ENCODE measurements around the gene RAP1GAP. TPM values are rescaled to one million over a fixed set of nuclear protein-coding genes. Genes with fewer than 3 reads are reported as not detected.
A peak's percentile ranks its signal among the peaks of the same experiment; 100 is the strongest.

The RAP1GAP gene
- total RNA-seq, 2 donors from 2014 or later, result 0.45 to 6.0 TPM

DNA sequence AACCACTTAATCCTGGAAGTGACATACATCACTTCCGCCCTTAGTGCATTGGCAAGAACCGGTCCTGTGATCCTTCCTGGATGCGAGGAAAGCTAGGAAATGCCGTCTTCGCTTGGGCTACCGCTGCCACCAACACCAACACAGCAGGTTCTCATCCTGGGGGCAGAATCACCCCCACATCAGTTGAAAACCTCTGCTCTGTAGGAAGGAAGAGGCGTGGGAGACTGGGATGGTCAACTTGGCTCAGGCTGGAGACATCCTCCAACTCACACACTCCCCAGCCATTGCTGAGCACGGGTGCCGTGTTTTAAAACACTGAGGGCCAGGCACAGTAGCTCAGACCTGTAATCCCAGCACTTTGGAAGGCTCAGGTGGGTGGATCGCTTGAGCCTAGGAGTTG, 85.1 kb downstream of the RAP1GAP start:
- H3K27me3 Mint-ChIP-seq, result peaks cover 23% of the 10 kb centered on the region
- H3K9me3 Mint-ChIP-seq, result no peaks in the 10 kb centered on the region
- H3K36me3 Mint-ChIP-seq (ENCODE audit: low read depth), result no peaks in the 10 kb centered on the region
- no peak overlapping the region for H3K4me3 Mint-ChIP-seq
- ATAC-seq (replicated peaks), result no peak
- H3K4me1 Mint-ChIP-seq, result no peaks in the 10 kb centered on the region
- no peak overlapping the region for H3K27ac Mint-ChIP-seq

DNA sequence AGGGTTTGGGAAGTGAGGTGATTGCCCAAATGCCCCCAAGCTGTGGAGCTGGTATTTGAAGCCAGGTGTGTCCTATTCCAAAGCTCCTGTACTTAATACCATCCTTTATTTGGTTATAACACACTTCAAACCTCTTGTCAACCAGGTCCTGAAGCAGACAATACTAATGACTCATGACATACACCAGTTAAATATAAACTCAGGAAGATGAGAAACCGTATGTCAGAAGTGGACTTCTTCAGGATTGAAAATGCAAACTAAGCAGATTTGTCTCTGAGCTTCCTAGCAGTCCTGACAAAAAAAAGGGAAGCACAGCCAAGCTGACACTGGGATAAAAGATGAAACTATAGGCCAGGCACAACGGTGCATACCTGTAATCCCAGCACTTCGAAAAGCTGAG, 89.4 kb downstream of the RAP1GAP start:
- Mint-ChIP-seq H3K4me3 (no peak overlapping the region), H3K27ac (no peak overlapping the region), H3K27me3 (peaks cover 16% of the 10 kb centered on the region), H3K4me1 (no peaks in the 10 kb centered on the region), H3K9me3 (no peaks in the 10 kb centered on the region), H3K36me3 (ENCODE audit: low read depth) (no peaks in the 10 kb centered on the region)
- no peak for ATAC-seq (replicated peaks)

DNA sequence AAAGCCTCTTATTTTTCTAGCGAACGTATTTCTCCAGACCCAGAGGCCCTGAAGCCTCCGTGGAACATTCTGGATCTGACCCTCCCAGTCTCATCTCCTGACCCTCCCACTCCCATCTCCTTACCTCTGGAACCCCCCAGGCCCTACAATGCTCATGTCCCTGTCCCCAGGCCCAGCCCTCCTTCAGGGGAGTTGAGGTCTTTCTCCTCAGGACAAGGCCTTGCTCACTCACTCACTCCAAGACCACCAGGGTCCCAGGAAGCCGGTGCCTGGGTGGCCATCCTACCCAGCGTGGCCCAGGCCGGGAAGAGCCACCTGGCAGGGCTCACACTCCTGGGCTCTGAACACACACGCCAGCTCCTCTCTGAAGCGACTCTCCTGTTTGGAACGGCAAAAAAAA, 91.2 kb downstream of the RAP1GAP start:
- no peak for ATAC-seq (replicated peaks)
- H3K27ac Mint-ChIP-seq, result no peak overlapping the region
- H3K4me1 Mint-ChIP-seq, result no peaks in the 10 kb centered on the region
- no peak overlapping the region for H3K4me3 Mint-ChIP-seq
- no peaks in the 10 kb centered on the region for H3K36me3 Mint-ChIP-seq (ENCODE audit: low read depth)
- H3K9me3 Mint-ChIP-seq, result no peaks in the 10 kb centered on the region
- H3K27me3 Mint-ChIP-seq, result peaks cover 24% of the 10 kb centered on the region

DNA sequence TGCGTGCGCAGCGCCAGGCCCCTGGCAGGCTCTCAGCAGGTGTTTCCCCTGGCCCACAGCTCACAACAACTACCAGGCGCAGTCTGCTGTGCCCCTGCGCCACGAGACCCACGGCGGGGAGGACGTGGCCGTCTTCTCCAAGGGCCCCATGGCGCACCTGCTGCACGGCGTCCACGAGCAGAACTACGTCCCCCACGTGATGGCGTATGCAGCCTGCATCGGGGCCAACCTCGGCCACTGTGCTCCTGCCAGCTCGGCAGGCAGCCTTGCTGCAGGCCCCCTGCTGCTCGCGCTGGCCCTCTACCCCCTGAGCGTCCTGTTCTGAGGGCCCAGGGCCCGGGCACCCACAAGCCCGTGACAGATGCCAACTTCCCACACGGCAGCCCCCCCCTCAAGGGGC, 91.8 kb downstream of the RAP1GAP start:
- H3K4me3 Mint-ChIP-seq, result no peak overlapping the region
- peaks cover 23% of the 10 kb centered on the region for H3K27me3 Mint-ChIP-seq
- no peak overlapping the region for H3K27ac Mint-ChIP-seq
- no peaks in the 10 kb centered on the region for H3K9me3 Mint-ChIP-seq
- no peaks in the 10 kb centered on the region for H3K36me3 Mint-ChIP-seq (ENCODE audit: low read depth)
- ATAC-seq (replicated peaks), result no peak
- no peaks in the 10 kb centered on the region for H3K4me1 Mint-ChIP-seq

DNA sequence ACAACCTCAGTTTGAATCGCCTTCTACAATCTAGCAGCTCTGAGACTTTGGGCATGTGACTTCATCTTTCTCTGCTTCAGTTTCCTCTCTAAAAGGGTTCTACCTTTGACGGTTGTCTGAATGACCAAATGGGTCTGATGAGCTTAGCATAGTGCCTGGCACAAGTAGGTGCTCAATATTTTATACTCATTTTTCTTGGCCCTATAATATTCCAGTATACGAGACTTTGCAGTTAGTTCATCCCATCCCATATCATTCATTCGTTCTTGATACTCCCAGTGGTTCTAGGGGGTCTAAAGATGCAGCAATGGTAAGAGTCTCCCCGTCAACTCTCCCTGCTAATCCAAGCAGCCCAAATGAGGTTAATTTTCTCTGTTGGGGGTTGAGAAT, 92.4 kb downstream of the RAP1GAP start:
- Mint-ChIP-seq H3K9me3 (no peaks in the 10 kb centered on the region), H3K27me3 (peaks cover 23% of the 10 kb centered on the region), H3K36me3 (ENCODE audit: low read depth) (no peaks in the 10 kb centered on the region), H3K27ac (no peak overlapping the region), H3K4me1 (no peaks in the 10 kb centered on the region), H3K4me3 (no peak overlapping the region)
- ATAC-seq (replicated peaks), result no peak

DNA sequence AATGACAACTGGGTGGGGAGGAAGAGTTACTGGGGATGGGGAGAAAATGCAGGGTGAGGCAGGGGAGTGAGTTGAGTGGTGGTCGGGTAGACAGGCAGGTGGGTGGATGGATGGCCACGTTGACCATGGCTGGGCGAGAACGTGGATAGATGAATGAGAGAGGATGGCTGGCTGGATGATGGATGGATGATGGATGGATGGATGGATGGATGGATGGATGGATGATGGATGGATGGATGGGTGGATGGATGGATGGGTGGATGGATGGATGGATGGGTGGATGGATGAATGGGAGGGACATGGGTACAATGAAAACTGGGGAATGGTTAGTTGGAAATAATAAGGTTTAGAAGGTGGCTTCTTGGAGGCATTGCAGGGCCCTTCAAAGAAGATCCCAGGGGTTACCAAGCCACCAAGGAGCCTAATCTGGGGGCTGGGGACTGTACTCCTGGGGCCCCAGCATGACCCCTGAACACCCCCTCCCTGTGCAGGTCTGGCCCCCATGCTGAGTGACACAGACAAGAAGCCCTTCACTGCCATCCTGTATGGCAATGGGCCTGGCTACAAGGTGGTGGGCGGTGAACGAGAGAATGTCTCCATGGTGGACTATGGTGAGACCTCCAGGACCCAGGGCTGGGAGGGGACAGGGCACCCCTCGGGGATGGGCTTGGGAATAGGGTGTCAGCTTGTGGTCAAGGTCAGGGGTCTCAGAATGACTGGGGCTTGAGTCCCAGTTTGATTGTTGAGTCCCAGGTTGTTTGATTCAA, 92.9 kb downstream of the RAP1GAP start:
- ATAC-seq (replicated peaks), result no peak
- H3K9me3 Mint-ChIP-seq, result no peaks in the 10 kb centered on the region

DNA sequence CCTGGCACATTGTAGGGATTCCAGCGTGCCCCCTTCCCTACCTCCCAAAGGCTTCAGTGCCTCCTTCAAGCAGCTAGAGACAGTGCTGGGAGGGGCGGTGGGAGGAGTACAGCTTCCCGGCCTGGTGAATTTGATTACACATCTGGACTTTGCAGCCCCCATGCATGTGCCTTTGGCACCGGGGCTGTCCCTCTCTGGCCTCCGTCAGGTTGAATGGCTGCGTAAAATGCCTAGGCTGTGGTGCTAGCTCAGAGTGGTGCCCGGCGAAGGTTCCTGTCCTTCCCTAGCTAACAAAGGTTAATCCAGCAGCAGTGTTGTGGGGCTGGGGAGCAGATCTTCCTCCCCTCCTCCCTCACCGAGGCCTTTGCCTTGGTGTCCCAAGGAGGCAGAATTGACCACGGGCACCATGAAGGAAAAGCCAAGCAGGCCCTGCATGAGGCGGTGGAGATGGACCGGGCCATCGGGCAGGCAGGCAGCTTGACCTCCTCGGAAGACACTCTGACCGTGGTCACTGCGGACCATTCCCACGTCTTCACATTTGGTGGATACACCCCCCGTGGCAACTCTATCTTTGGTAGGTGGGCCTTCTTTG, 93.7 kb downstream of the RAP1GAP start:
- Mint-ChIP-seq H3K4me3 (no peak overlapping the region), H3K27ac (no peak overlapping the region), H3K9me3 (no peaks in the 10 kb centered on the region)

More for the DNA sequence above, 92.9 kb downstream of the RAP1GAP start:
- no peaks in the 10 kb centered on the region for H3K4me1 Mint-ChIP-seq
- no peak overlapping the region for H3K4me3 Mint-ChIP-seq
- peaks cover 23% of the 10 kb centered on the region for H3K27me3 Mint-ChIP-seq
- H3K27ac Mint-ChIP-seq, result no peak overlapping the region
- no peaks in the 10 kb centered on the region for H3K36me3 Mint-ChIP-seq (ENCODE audit: low read depth)

DNA sequence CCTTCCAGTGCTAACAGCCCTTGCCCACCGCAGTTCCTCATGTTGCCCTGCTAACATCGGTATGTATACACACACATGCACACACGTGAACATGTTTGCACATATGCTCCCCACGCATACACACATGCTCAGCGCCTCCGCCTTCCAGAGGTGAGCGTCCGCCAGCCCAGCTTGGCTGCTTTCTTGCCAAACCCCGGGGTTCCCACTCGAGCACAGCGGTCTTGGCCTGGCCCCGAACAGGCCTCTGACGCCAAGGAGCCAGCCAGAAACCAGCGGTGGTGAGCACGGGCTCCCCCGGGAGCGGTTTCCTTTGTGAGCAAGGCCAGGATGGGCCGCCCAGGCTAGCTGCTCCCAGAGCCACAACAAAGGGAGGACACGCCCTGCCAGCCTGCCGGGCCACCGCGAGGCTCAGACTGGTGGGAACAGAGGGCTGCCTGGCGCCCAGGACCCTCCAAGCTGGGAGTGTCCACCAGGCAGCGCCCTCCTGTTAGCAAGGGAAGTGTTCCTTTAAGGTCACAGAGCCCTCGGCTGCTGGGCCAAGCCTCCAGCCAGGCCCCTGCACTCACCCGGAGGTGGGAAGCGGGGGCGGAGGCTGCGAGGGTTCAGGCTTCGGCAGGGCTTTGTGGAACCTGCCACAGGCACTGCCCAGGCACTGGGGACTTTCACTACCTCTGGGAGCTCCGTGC, 94.5 kb downstream of the RAP1GAP start:
- H3K36me3 Mint-ChIP-seq (ENCODE audit: low read depth), result no peaks in the 10 kb centered on the region
- H3K4me1 Mint-ChIP-seq, result no peaks in the 10 kb centered on the region
- no peaks in the 10 kb centered on the region for H3K9me3 Mint-ChIP-seq
- ATAC-seq (replicated peaks), result no peak
- H3K4me3 Mint-ChIP-seq, result no peak overlapping the region
- no peak overlapping the region for H3K27ac Mint-ChIP-seq
- peaks cover 22% of the 10 kb centered on the region for H3K27me3 Mint-ChIP-seq

More for the DNA sequence above, 93.7 kb downstream of the RAP1GAP start:
- no peak for ATAC-seq (replicated peaks)
- H3K27me3 Mint-ChIP-seq, result peaks cover 23% of the 10 kb centered on the region
- no peaks in the 10 kb centered on the region for H3K4me1 Mint-ChIP-seq
- H3K36me3 Mint-ChIP-seq (ENCODE audit: low read depth), result no peaks in the 10 kb centered on the region

DNA sequence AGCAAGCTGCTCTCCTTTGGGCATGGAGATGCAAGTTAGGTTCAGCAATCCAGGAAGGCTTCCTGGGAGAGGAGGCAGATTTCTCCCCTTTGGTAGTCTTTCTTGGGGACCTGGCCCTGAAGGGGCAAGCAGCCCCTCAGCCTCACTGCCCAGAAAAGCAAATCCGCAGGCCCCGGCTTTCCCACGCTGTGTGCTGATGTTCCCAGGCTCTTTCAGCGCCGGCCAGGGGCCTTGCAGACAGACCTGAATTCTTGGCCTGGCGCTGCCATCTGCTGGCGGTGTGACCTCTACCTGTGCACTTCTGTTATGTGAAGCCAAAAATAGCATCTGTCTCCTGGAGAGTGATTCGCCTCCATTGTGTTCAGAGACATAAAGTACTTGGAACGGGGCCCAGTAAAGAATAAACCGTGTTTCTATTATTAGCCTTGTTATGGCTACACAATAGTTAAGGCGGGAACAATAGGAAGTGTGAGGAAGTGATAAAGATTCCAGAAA, 95.1 kb downstream of the RAP1GAP start:
- H3K36me3 Mint-ChIP-seq (ENCODE audit: low read depth), result no peaks in the 10 kb centered on the region
- ATAC-seq (replicated peaks), result peak; percentile 46
- no peaks in the 10 kb centered on the region for H3K9me3 Mint-ChIP-seq
- no peak overlapping the region for H3K27ac Mint-ChIP-seq
- H3K4me1 Mint-ChIP-seq, result no peaks in the 10 kb centered on the region
- H3K27me3 Mint-ChIP-seq, result peaks cover 20% of the 10 kb centered on the region
- no peak overlapping the region for H3K4me3 Mint-ChIP-seq

DNA sequence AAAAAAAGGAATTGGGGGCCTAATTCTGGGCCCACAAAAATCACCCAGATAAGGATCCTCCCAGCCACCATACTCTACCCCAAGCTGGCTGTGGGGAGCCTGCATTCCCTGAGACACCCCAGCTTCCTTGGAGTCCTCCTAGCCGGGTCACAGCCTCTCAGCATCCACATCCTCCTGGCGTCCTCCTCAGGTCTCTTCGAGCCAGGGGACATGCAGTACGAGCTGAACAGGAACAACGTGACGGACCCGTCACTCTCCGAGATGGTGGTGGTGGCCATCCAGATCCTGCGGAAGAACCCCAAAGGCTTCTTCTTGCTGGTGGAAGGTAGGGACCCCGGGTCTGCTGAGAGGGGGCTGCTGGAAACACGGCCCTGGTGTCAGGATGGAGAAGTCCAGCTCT, 95.7 kb downstream of the RAP1GAP start:
- no peak for ATAC-seq (replicated peaks)
- H3K27ac Mint-ChIP-seq, result no peak overlapping the region
- H3K4me3 Mint-ChIP-seq, result no peak overlapping the region
- H3K4me1 Mint-ChIP-seq, result no peaks in the 10 kb centered on the region
- no peaks in the 10 kb centered on the region for H3K9me3 Mint-ChIP-seq
- H3K27me3 Mint-ChIP-seq, result peaks cover 20% of the 10 kb centered on the region
- H3K36me3 Mint-ChIP-seq (ENCODE audit: low read depth), result no peaks in the 10 kb centered on the region

DNA sequence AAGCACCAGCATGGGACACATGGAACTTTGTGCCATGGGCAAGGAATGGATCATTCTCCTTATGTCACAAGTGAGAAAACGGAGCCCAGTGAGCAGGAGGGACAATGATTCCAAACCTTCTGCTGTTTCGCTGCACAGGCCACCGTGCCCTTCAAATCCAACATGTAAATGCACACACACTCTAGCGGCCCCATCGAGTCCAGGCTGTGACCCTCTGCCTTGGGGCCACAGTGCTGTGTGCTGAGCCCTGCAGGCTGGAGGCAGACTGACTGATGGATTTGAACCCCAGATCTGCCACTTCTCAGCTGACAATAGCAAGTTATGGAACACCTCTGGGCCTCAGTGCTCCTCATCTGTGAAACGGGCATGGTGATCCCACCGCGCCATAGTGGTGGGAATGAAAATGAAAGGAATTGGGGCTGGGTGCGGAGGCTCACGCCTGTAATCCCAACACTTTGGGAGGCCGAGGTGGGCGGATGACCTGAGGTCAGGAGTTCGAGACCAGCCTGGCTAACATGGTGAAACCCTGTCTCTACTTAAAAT, 96.4 kb downstream of the RAP1GAP start:
- Mint-ChIP-seq H3K27ac (no peak overlapping the region), H3K27me3 (peaks cover 20% of the 10 kb centered on the region), H3K36me3 (ENCODE audit: low read depth) (no peaks in the 10 kb centered on the region), H3K9me3 (no peaks in the 10 kb centered on the region), H3K4me3 (no peak overlapping the region), H3K4me1 (no peaks in the 10 kb centered on the region)
- ATAC-seq (replicated peaks), result no peak

DNA sequence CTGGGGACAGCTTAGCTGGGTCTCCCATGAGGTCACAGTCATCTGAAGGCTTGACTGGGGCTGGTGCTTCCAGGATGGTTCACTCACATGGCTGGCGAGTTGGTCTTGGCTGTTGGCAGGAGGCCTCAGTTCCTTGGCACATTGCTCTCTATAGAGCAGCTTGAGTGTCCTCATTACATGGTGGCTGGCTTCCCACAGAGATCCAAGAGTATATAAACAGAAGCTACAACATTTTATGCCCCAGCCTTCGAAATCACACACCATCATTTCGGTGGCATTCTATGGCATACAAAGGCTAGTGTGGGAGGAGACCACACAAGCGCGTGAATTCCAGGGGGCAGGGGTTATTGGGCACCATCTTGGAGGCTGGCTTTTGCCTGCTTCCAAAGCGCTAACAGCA, 96.9 kb downstream of the RAP1GAP start:
- Mint-ChIP-seq H3K36me3 (ENCODE audit: low read depth) (no peaks in the 10 kb centered on the region), H3K27me3 (peaks cover 20% of the 10 kb centered on the region), H3K4me3 (no peak overlapping the region), H3K27ac (no peak overlapping the region), H3K4me1 (no peaks in the 10 kb centered on the region), H3K9me3 (no peaks in the 10 kb centered on the region)
- no peak for ATAC-seq (replicated peaks)

DNA sequence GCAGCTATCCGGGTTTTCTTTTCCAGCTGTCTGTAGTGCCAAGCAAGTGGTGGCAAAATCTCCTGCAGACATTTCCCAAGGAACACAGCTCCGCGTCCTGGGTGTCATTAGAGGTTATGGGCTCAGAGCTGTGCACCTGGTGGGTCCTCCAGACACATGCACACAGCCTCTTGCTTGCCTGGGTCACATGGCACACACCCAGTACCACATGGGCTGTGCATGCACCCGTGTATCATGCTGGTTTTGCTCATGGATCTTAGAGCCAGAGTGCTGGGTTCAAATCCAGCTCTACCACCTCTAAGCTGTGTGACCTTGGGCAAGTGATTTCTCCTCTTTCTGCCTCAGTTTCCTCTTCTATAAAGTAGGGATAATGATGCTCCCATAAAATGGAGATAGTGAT, 98.3 kb downstream of the RAP1GAP start:
- H3K4me1 Mint-ChIP-seq, result no peaks in the 10 kb centered on the region
- no peaks in the 10 kb centered on the region for H3K36me3 Mint-ChIP-seq (ENCODE audit: low read depth)
- no peak for ATAC-seq (replicated peaks)
- no peak overlapping the region for H3K4me3 Mint-ChIP-seq
- peaks cover 12% of the 10 kb centered on the region for H3K27me3 Mint-ChIP-seq
- no peaks in the 10 kb centered on the region for H3K9me3 Mint-ChIP-seq
- no peak overlapping the region for H3K27ac Mint-ChIP-seq

DNA sequence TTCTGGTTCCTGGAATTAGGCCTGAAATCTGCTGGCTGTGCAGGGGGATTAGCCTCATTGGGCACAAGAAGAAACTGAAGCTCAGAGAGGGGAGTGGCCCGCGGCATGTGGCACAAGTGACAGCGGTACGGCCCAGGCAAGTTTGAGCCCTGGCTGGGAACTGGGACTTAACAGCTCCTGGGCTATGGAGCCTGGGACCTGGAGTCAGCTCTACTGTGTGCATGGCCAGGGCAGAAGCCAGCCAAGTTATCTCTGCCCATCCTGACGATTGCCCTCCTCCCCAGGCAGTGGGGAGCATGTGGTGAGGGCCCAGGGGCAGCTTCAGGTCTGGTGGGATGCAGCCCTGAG, 98.7 kb downstream of the RAP1GAP start:
- Mint-ChIP-seq H3K4me3 (no peak overlapping the region), H3K27ac (no peak overlapping the region), H3K9me3 (no peaks in the 10 kb centered on the region), H3K4me1 (no peaks in the 10 kb centered on the region), H3K36me3 (ENCODE audit: low read depth) (no peaks in the 10 kb centered on the region), H3K27me3 (peaks cover 11% of the 10 kb centered on the region)
- ATAC-seq (replicated peaks), result no peak

Data from activated T-helper 17 cell treated with anti-CD3 and anti-CD28 coated beads, Interleukin-2, amount 50 U/mL, for 72 hours (primary cell).